Stimulated activated CD4-positive, alpha-beta T cell treated with anti-CD3 and anti-CD28 coated beads, TNF-alpha, amount 100 ng/mL, for 24 hours (primary cell): Measurements from ENCODE around the gene CHCT1.

Experiments used
- DNase-seq, 3 experiments: peaks; one replicate each; pipeline ENCODE4 v3.0.0-alpha.2; 2020; ENCODE audit warnings: low read depth in 3 of 3

The CHCT1 gene

DNA sequence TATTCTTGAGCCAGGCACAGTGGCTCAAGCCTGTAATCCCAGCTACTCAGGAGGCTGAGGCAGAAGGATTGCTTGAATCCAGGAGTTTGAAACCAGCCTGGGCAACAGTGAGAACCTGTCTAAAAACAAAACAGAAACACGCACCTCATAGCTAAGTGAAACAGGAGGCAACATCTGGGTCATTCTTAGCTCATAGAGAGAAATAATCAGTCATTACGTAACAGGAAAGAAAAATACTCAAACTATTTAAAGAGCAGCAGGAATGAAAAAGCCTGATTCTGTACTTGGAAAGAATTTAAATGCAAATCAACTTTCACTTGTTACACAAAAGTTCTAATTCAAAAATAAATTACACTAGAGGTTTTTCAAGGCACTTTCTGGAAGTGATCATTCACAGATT lies 17.2 kb downstream of the CHCT1 start:
- no peak for DNase-seq

DNA sequence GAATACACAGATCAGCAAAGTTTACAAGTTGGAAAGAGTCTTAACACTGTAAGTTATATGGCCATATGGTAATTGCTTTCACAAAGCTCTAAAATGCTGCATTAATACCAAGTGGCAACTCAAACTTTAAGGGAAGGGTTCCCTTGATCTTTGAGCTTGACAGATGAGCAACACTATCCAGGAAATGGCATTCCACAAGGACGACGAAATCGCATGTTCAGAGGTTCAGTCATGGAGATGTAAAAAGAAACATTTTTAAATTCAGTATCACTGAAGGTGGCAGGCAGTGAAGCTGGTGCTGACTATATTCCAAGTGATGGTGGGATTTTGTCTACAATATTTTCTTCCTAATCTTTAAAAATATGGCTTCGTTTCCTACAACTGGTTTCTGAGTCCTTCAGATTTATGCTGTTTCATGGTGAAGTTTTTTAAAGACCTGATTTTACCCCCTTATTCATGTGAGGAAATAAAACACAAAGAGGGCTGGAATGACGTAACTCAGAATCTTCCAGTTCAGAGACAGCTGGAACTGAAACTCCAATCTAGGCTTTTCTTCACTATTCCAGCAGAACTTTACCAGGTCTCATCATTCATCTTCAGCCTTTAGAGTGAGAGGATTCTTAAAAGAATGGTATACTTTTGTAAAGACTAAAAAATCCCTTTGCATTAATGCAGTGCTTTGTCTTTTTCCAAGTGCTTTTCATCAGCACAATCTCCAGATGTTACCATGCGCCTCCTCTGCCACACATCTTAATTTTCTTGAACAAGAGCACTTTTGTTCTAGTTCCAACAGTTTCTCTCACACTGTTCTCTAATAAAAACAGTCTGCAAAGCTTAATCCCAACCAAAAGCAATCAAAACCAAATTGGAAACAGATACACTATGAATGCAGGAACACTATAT lies 20.2 kb downstream of the CHCT1 start:
- DNase-seq: no peak

DNA sequence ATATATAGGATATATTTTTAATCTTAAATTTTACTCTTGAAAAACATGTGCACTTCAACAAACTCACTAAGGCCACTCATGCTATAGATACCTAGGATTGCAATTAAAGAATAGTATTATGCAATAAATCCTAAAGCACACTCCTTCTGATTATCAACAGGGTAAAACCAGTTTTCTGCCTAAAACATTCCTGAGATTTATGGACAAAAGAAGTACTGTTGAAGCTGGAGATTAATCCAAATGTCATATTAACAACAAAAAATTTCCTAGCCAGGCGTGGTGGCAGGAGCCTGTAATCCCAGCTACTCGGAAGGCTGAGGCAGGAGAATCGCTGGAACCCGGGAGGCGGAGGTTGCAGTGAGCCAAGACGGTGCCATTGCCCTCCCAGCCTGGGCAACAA lies 21.4 kb downstream of the CHCT1 start:
- DNase-seq: no peak

DNA sequence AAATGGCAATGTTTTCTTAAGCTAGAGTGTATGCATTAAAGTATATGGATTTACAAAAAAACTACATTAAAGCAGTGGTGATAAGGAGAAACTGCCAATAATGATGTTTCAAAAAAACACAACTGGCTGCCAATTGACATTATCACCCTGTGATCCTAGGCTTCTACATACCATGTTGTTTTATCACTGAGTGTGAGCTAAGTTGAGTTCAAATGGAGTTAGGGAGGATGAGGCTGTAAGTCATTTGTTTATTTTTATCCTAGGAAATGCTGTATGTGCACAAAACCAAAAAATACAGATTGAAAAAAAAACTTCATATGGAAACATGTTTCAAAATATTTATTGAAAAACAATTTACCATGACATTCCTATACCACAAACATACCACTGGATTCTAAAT lies 22.9 kb downstream of the CHCT1 start:
- no peak for DNase-seq

DNA sequence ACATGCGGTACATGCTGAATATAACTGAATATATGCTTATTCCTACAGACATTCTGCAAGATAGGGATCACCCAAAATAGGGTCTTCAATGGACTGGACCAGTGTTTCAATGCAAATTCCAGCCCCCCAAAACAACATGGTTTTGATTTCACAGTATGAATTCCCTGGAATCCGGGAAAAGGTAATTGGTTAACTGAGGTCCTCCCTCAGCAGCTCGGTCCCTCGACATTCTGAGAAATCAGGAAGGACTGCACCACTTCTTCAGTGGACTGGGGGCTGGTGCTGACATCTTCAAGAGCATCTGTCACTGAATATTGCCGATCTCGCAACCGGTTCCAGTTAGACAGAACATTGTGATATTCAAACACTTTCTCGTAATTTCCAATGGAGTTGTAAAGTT lies 25.1 kb downstream of the CHCT1 start:
- no peak for DNase-seq

DNA sequence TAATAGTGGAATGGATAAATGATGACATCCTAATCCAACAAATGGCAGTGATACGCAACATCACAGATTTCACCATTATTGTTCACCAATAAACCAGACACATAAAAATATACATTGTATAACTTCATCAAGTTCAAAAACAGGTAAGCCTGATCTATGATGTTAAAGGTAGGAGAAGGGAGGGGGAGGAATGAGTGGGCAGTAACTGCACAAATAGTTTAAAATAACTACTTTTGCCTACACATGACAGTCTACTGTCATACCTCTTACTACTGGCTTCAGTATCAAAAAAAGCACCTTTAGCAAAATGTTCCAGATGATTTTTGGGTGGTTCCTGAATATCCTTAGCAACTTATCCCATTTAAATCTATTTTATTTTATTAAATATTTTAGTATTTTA lies 28.8 kb downstream of the CHCT1 start:
- no peak for DNase-seq

DNA sequence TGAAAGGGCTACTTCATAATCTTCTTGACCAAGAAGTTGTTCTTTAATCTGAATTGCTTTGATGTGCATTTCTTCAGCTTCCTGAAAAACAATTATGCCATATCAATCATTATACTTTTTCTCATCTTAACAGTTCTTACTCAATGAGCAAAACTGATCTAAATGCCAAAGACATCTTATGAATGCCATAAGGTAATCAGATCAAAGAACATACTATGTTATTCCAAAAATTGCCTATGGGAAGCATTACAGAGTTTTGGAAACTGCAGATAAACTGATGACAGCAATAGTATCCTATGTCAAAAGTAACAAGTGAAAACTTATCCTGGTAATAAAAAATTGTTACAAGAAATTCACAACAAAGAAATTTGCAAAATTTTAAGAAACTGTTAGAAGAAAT lies 29.7 kb downstream of the CHCT1 start:
- no peak for DNase-seq

DNA sequence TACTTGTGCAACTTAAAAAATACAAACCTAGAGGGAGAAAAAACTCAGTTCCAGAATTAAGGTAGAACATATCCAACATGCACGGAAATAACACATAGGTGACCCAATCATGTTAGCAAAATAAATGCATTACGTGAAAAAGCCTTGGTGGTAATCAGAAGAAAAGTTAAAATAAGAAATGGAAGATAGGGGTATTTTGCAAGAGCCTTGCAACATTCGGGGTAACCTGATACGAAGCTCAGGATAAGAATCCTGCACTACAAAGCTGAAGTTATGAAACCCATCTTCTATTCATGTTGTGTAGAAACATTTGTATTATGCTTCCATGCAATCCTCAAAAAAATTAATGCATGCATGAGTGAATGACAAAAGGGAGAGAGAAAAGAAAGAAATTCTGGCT lies 33.1 kb downstream of the CHCT1 start:
- no peak for DNase-seq

DNA sequence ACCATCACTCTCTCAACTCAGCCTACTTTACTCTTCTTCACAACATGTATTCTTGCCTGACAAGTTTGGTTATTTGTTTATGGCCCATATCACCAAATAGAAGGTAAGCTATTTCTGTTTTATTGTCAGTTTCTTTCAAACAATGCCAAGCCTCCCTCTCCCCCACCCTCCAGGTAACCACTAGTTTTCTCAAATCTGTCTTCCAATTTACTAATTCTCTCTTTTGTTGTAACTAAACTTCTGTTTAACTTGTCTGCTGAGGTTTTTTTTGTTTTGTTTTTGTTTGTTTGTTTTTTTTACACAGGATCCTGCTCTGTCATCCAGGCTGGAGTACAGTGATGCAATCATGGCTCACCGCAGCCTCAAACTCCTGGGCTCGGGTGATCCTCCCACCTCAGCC lies 34.9 kb downstream of the CHCT1 start:
- no peak for DNase-seq

DNA sequence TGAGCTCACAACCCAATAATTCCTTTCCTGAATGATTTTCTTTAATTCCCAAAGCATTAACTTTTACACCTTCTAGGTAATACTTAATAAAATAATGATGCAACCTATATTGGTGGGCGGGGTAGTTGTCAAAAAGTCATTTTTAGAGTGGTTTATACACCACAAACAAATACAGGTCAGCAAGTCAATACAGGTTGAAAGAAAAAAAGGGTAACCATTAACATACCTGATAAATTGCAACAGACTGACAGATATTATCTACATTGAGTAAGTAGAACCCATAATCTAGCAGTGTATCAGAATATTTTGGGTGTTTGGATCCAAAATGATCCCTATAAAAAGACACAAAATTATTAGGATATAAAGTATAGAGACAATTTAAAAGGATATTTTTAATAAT lies 39.3 kb downstream of the CHCT1 start:
- no peak for DNase-seq

DNA sequence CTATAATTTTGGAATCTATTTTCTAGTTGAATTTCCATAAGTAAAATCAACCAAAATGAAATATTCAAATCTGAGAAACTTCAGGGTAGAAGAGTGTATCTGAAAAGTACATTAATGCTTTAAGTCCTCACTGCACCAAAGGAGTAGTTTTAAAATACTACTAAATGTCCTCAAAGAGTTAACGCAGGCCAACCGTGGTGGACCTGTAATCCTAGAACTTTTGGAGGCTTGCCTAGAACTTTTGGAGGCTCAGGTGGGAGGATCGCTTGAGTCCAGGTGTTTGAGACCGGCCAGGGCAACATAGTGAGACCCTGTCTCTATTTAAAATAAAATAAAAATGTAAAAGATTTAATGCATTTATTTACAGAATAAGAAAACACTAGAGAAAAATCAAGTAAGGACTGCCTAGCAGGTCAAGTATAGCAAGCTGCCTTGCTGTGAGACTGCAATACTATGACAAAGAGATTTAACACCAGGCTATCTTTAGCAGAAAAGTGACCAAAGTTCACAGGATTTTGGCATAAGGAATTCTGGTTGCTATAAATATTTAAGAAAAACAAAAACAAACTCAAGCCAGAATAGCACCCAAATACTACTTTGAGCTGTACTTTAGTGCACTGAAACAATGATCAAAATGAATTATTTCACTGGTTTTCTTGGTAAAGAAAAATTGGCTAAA lies 41.0 kb downstream of the CHCT1 start:
- no peak for DNase-seq

DNA sequence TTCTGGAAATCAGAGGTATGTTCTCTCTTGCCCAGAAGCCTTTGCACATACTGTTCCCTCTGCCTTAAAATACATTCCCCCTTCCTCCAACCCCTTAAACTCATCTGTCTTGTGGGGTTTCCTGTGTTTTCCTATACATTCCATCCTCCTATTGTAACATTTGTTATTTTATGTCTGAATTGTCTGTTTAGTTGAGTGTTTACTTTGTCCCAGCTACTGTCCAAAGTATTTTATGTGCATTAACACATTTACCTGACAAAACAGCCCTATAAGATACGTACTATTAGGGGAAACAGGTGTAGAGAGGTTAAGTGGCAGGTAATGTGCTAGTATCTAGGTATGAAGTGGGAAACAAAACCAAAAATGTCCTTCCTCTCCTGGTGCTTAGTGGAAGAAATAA lies 42.1 kb downstream of the CHCT1 start:
- no peak for DNase-seq

DNA sequence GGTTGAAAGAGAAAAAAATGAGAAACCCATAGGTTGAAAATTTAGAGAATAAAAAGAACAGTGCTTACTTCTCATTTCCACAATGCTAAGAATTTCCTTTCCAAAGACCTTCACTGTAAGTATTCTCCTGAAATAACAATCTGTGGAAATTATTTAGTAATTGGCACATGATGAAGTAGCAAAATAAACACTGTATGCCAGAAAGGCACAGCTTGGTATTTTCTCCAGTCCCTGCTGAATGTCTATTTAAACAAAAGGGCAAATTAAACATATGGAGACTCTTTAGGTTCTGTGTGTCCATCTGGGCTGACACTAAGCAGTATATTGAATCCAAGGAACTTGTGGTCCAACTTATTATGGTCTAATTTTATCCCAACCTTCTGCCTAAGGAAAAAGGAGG lies 46.1 kb downstream of the CHCT1 start:
- DNase-seq: no peak

DNA sequence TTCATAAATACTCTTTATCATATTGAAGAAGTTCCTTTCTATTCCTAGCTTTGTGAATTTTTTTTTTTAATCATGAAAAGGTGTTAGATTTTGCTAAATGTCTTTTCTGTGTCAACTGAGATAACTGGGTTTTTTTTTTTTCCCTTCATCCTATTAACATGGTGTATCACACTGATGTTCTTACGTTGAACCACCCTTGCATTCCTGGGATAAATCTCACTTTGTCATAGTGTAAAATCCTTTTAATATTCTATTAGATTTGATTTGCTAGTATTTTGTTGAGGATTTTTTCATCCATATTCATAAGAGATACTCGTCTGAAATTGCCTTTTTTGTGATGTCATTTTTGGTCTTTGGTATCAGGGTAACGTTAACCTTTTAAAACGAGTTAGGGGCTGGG lies 49.2 kb downstream of the CHCT1 start:
- DNase-seq: no peak

DNA sequence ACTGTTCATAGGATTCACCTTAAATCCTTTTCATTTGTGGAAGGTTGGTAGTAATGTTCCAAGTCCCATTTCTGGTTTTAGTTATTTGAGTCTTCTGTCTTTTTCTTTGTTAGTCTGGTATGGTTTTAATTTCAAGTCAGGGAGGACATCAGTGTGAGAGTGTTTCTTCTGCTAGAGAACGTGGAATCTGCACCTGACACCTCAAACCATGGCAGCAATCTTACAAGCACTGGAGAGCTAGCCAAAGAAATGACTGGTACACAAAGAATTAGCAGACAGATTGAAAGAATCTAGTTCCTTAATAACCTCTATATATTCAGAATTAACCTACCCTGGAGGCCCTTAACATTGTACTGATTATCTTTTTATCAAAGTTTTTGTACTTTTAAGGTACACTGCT lies 50.2 kb downstream of the CHCT1 start:
- DNase-seq: no peak

DNA sequence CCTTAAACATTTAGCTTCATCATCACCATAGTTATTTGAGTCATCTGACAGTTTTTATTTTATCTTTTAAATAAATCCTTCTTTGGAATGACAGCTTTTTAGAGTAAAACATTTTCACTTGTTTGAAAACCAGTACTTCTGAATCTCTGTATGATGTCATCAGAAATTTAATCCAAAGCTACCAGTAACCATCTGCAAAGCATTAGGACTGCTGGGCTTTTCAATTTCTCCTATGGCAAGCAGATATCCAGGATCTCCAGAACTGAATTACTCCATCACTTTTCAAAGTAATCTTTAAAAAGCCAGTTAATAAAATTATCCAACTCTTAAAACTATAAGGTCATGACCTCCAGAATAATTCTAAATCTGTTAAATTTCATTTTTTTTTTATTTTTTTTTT lies 51.5 kb downstream of the CHCT1 start:
- no peak for DNase-seq
